SH-SY5Y (cell line): ENCODE measurements around the gene SFXN5.

Experiments used
- GATA2 ChIP-seq: IDR thresholded peaks from 2 replicates; pipeline ENCODE4 v1.6.1; 2011; ENCODE audit warnings: mild to moderate bottlenecking, low read depth, low read length
- GATA3 ChIP-seq: IDR thresholded peaks from 2 replicates; pipeline ENCODE4 v1.6.1; 2011; ENCODE audit warnings: low read depth, mild to moderate bottlenecking, low read length, moderate library complexity

- TF ChIP-seq GATA2 (no peak), GATA3 (no peak)
Observed at GRCh38 chr2:73067043-73067442, 4.5 kb downstream of the SFXN5 start.
